Activated CD4-positive, alpha-beta T cell treated with anti-CD3 and anti-CD28 coated beads for 24 hours (primary cell): ENCODE results near the gene ARIH2.
"Not testable (repeated sequence)": the region's sequence is repeated elsewhere in the genome, so short reads cannot be mapped to it uniquely, and the experiment has no call there.

Experiments
- DNase-seq, 2 donors: peaks; one replicate each; pipeline ENCODE4 v3.0.0-alpha.2; 2020; ENCODE audit warnings: low read depth in 2 of 2

The ARIH2 gene

DNA sequence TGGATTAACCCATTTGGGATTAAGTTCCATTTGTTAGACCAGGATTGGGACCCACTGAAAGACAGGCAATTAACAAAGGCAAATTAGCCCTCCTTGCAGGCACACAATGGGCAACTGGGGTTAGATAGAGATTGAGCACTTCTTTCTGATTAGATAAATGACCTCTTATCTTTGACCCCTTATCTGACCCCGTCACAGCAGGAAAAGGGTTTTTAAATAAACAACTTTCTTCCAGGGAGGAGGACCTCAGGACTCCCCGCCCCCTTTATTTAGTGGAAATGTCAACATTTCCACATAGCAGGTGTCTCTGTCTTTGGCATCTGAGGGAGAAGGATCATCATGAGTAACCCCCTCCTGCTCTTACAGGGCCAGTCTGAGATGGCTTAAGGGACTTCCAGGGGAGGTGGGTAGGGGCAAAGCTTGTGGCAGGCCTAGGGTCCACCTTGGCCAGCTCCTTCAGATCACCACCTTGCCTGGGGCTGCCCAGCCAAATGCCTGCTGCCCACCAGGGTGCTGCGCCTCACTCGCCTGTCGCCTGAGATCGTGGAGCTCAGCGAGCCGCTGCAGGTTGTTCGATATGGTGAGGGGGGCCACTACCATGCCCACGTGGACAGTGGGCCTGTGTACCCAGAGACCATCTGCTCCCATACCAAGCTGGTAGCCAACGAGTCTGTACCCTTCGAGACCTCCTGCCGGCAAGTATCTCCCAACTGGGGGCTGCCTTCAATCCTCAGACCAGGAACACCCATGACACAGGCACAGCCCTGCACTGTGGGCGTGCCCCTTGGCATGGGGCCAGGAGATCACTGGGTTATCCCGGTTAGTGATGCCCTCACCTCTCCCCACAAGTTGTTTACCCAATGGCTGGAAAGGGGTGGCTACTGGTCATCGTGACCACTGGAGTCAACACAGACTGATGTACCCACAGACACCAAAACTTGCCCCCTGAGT is 86.0 kb downstream of the ARIH2 start:
- no peak for DNase-seq

DNA sequence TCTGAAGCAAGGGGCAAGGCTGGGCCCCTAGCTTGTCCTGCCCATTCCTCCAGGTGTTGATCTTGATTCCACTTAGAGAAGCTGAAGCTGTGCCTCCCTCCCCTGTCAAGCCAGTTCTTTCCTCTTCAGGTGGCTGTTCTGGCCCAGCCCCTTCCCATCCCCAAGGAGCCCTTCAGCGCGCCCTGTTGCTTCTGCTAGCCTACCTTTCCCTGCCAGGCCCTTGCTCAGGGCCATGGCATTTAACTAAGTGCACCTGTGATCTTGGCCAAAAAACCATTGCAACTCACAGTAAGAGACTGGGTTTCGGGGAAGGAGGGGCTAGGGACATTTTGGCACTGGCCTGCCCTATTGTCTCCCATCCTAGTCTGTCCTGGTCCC is 86.7 kb downstream of the ARIH2 start:
- no peak for DNase-seq

DNA sequence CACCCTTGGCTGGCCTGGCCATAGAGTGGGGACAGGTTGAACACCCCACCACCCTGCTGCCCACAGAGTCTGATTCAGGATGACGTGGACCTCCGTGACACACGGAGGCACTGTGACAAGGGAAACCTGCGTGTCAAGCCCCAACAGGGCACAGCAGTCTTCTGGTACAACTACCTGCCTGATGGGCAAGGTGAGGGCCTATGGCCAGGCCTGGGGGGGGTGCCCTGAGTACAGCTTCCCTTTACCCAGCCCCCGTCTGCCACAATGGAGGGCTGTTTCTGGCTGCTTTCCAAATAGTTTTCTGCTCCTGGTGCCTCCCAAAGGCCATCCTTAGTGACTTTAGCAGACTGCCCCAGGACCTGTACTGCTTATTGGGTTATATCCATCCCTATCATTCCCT is 87.4 kb downstream of the ARIH2 start:
- DNase-seq: no peak

DNA sequence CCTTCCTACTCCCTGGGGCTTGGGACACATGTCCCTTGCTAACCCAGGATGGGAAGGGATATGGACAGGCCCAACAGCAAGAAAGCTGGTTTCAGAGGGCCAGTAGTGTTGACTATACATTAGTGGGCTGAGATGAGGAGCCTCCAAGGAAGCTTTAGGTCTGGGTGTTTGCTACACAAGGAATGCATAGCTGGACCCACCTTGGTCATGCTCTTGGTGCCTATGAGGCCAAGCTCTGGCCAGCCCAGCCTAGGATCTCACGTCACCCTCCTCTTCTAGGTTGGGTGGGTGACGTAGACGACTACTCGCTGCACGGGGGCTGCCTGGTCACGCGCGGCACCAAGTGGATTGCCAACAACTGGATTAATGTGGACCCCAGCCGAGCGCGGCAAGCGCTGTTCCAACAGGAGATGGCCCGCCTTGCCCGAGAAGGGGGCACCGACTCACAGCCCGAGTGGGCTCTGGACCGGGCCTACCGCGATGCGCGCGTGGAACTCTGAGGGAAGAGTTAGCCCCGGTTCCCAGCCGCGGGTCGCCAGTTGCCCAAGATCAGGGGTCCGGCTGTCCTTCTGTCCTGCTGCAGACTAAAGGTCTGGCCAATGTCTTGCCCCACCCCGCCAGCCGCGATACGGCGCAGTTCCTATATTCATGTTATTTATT is 87.9 kb downstream of the ARIH2 start:
- DNase-seq: no peak

- peak; percentile 92 to 93 for DNase-seq
Measured at GRCh38 chr3:49007068-49007770, 88.6 kb downstream of the ARIH2 start, which contains the start of gene WDR6. Gene WDR6 (plus strand): TSS chr3:49007391. CDS start chr3:49007432, 41 bp downstream.

DNA sequence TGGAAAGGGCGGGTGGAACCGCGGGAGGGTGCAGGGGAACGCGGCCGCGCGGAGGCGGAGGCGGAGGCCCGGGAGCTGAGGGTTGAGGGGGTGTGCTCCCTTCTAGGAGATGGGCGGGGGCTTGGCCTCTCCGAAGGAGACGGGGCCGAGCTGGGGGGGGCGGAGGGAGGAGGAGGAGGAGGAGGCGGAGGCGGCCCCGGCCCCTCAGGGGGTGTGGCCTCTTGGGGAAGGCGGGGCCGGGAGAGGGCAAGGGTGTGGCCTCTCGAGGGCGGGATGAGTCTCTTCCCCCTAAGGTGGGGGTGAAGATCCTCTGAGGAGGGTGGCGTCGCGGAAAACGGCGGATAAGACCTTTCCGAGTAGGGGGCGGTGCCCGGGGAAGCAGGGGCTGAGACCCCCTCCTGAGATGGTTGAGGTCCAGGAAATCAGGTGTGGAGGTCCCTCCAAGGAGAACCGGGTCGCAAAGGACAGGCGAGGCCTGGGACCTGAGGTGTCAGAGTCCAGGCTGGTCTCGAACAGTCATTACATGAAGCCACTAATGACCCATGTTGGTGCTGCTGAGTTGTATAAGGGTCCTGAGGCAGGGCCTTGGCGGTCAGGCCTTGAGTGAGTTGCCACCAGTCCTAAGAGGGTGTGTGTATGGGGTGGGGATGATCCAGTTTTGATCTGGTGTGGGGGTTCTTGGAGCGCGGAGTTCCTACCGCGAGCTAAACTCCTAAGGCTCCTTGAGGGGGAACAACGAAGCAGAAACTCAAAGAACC is 89.3 kb downstream of the ARIH2 start:
- peak; percentile 77 to 83 for DNase-seq

- not testable (repeated sequence) for DNase-seq
Measured at GRCh38 chr3:49008627-49009026, 90.0 kb downstream of the ARIH2 start.

- no peak for DNase-seq
Measured at GRCh38 chr3:49009396-49009795, 90.8 kb downstream of the ARIH2 start.

DNA sequence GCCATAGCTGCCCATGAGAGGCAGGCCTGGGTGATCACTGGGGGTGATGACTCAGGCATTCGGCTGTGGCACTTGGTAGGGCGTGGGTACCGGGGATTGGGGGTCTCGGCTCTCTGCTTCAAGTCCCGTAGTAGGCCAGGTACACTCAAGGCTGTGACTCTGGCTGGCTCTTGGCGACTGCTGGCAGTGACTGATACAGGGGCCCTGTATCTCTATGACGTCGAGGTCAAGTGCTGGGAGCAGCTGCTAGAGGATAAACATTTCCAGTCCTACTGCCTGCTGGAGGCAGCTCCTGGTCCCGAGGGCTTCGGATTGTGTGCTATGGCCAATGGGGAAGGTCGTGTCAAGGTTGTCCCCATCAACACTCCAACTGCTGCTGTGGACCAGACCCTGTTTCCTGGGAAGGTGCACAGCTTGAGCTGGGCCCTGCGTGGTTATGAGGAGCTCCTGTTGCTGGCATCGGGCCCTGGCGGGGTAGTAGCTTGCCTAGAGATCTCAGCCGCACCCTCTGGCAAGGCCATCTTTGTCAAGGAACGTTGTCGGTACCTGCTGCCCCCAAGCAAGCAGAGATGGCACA is 93.9 kb downstream of the ARIH2 start:
- DNase-seq: no peak

GRCh38 chr3:49013113-49013737 is 94.6 kb downstream of the ARIH2 start:
- no peak for DNase-seq

- peak in 1 of 2 donors; percentile 31 for DNase-seq
Measured at GRCh38 chr3:49013738-49014660, 95.4 kb downstream of the ARIH2 start.

GRCh38 chr3:49015072-49015471 is 96.4 kb downstream of the ARIH2 start:
- no peak for DNase-seq

DNA sequence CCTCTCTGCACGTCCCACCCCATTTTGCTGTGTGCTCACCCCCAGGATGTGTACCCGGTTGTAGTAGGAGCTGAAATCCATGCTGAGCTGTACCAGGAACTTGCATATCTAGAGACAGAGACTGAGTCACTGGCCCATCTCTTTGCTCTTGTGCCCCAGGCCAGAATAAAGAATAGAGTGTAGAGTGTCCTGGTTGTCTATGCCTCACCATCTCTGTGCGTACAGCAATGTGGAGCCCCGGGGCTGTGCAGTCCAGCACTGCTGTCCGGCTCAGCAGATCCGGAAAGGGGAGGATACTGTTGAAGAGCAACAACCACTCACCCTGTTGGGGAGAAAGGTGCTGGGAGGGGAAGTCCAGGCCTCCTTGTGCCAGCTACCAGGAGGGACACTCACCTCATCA is 97.1 kb downstream of the ARIH2 start:
- DNase-seq: no peak

DNA sequence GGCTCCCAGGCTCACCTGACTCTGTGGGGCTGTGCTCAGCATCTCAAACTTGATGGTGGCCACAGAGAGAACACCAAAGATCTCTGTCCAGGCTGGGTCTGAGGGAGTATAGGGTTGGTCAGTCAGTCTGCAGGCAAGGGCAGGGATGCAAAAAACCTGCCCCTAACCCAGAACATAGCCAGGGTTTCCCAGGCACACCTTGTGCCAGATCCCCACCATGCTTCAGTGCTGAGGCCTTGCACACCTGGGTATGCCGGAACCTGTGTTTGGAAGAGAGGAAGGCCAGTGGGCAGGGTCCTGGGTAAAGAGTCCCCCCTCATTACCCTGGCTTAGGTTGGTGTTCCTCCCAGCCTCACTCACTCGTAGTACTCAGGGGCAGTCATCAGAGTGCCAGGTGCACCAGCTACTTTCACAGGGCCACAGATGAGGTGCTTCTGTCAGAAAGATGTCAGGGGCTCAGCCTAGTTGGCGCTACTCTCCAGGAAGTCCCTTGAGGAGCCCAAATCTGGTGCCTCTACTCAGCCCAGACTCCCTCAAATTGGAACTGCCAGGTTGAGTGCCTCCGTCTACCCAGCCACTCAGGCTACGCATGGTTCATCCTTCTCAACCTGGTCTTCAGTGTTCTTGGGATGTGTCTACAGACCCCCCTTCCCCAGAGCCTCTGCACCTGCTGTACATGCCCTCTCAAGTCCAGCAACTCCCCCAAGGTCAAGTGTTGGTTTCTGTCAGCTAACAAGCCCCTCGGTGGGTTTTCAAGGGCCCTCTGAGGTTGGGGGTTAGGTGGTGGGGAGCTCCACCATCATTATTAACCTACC is 98.0 kb downstream of the ARIH2 start:
- DNase-seq: no peak

- no peak for DNase-seq
Measured at GRCh38 chr3:49017229-49017970, 98.8 kb downstream of the ARIH2 start.

DNA sequence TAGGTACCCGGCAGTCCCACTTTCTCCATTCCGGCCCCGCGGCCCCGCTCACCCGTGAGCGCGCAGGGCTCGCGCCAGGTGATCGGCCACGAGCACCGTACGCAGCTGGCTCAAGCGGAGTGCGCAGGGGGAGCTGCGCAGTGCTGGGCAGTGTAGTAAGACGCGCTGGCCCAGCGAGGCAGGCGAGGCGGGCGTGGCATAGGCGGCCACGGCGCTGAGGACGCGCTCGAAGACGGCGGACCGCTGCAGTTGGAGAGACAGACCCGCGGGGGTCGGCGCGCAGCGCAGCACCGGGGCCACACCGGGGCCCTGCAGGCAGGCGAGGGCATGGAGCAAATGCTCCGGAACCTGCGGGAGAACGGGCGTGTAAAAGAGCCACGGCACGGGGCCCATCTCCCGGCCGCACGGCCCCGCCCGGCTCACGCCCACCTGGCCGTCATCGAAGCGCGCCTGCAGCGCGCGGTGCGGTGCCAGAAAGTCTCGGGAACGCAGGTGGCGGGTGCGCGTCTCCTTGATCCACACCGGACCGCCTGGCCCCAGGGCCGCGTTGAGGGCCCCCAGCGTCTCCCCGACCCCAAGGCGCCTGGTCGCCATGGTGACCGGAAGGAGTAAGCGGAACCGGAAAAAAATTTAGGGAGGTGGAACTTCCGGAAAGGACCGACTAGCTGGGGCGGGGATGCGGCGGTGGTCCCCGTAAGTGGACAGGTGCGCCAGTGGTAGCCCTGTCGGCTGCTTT is 99.5 kb downstream of the ARIH2 start, which contains the start of gene DALRD3:
Gene DALRD3 (minus strand): TSS at position 610 of the 736 bp plus-strand sequence. CDS start 16 bp downstream, at position 594.
- DNase-seq: peak in 1 of 2 donors; percentile 47

- DNase-seq: no peak
Measured at GRCh38 chr3:49018707-49019006, 100.0 kb downstream of the ARIH2 start.
